Measurements from ENCODE around the gene ELOVL6. TPM values are rescaled to one million over a fixed set of nuclear protein-coding genes. Genes with fewer than 3 reads are reported as not detected.

ELOVL6 gene
- total and polyA plus RNA-seq, 10 of the 15 experiments (the other 5 are each of a cell fraction or from before 2014, with no cell fraction given), result 3.9 to 33.5 (median 8.1) TPM

GRCh38 chr4:110074570-110074969, 123.8 kb downstream of the ELOVL6 start:
- ChIA-PET SMC1A (ENCODE audit: uncharacterized antibody, unreplicated experiment) (no interaction called here), CTCF (no interaction called here), RAD21 (ENCODE audit: unreplicated experiment) (no interaction called here), POLR2A (no interaction called here)
- Histone ChIP-seq H3K4me1 (ENCODE audit: control insufficient read depth, insufficient read depth, low read length) (no peaks in the 10 kb centered on the region), H3K36me3 (ENCODE audit: control insufficient read depth in 2 of 2, insufficient read depth in 2 of 2, low read length in 1 of 2) (no peaks in the 10 kb centered on the region; a peak in 2 of 4 replicates), H3K27me3 (replicated peaks in 1 of 2; ENCODE audit: control insufficient read depth in 2 of 2, insufficient read depth in 2 of 2, low read length in 1 of 2) (no peaks in the 10 kb centered on the region), H3K4me2 (ENCODE audit: control insufficient read depth, insufficient read depth) (no peak overlapping the region), H3K9ac (ENCODE audit: control insufficient read depth, insufficient read depth, low read length) (no peak overlapping the region), H3K27ac (ENCODE audit: control insufficient read depth, insufficient read depth) (no peak overlapping the region), H3K4me3 (no peak overlapping the region), H3K9me3 (replicated peaks; ENCODE audit: control insufficient read depth, insufficient read depth, low read length) (no peaks in the 10 kb centered on the region; the same call in 2 of the 3 replicates), H3K79me2 (ENCODE audit: control insufficient read depth, insufficient read depth, low read length) (no peaks in the 10 kb centered on the region), H4K20me1 (ENCODE audit: control insufficient read depth, insufficient read depth) (no peaks in the 10 kb centered on the region), H2AFZ (ENCODE audit: control insufficient read depth, low read depth, low read length) (no peak overlapping the region)
- TF ChIP-seq BRCA1 (IDR thresholded peaks at IDR 0.05; ENCODE audit: low read depth, low read length), result no peak
- in situ Hi-C loops (cut with MboI) (no loop called here), intact Hi-C loops (cut with micrococcal nuclease; ENCODE audit: unreplicated experiment) (no loop called here)
- FAIRE-seq (no peak), ATAC-seq (no peak), DNase-seq (ENCODE audit: low read depth, low spot score) (no peak)
- 57% methylated on average over 4 of the region's 4 CpGs for WGBS (ENCODE audit: insufficient coverage, insufficient replicate concordance, low lambda C conversion rate, missing lambda C conversion rate)
- no TSS peak for BruUV-seq (replicated peaks)

- no peak overlapping the region for H3K4me2 ChIP-seq (ENCODE audit: control insufficient read depth, insufficient read depth)
- no peak for FAIRE-seq
- ChIA-PET RAD21 (ENCODE audit: unreplicated experiment) (no interaction called here), SMC1A (ENCODE audit: uncharacterized antibody, unreplicated experiment) (interaction anchor here (0.7 to 1.3 kb wide), 3 partner anchors 11 to 81 kb away, joined by 3 to 4 read pairs (median 3); no protein-coding TSS in a partner anchor), CTCF (no interaction called here), POLR2A (no interaction called here)
- no peaks in the 10 kb centered on the region; the same call in 2 of the 3 replicates for H3K9me3 ChIP-seq (replicated peaks; ENCODE audit: control insufficient read depth, insufficient read depth, low read length)
- H4K20me1 ChIP-seq (ENCODE audit: control insufficient read depth, insufficient read depth), result no peaks in the 10 kb centered on the region
- H3K4me3 ChIP-seq, result no peak overlapping the region
- no peaks in the 10 kb centered on the region for H3K27me3 ChIP-seq (replicated peaks in 1 of 2; ENCODE audit: control insufficient read depth in 2 of 2, insufficient read depth in 2 of 2, low read length in 1 of 2)
- intact Hi-C loops (cut with micrococcal nuclease; ENCODE audit: unreplicated experiment) (no loop called here), in situ Hi-C loops (cut with MboI) (no loop called here)
- no peak for DNase-seq (ENCODE audit: low read depth, low spot score)
- no peaks in the 10 kb centered on the region for H3K4me1 ChIP-seq (ENCODE audit: control insufficient read depth, insufficient read depth, low read length)
- H3K9ac ChIP-seq (ENCODE audit: control insufficient read depth, insufficient read depth, low read length), result no peak overlapping the region
- H3K79me2 ChIP-seq (ENCODE audit: control insufficient read depth, insufficient read depth, low read length), result no peaks in the 10 kb centered on the region
- no peak overlapping the region for H3K27ac ChIP-seq (ENCODE audit: control insufficient read depth, insufficient read depth)
- TF ChIP-seq CBX5 (IDR thresholded peaks at IDR 0.05; ENCODE audit: low read depth) (no peak), PAX8 (IDR thresholded peaks at IDR 0.05) (no peak), RCOR1 (conservative IDR thresholded peaks at IDR 0.05; ENCODE audit: low read depth, low read length) (no peak)
- TF ChIP-seq, protein P1, sequence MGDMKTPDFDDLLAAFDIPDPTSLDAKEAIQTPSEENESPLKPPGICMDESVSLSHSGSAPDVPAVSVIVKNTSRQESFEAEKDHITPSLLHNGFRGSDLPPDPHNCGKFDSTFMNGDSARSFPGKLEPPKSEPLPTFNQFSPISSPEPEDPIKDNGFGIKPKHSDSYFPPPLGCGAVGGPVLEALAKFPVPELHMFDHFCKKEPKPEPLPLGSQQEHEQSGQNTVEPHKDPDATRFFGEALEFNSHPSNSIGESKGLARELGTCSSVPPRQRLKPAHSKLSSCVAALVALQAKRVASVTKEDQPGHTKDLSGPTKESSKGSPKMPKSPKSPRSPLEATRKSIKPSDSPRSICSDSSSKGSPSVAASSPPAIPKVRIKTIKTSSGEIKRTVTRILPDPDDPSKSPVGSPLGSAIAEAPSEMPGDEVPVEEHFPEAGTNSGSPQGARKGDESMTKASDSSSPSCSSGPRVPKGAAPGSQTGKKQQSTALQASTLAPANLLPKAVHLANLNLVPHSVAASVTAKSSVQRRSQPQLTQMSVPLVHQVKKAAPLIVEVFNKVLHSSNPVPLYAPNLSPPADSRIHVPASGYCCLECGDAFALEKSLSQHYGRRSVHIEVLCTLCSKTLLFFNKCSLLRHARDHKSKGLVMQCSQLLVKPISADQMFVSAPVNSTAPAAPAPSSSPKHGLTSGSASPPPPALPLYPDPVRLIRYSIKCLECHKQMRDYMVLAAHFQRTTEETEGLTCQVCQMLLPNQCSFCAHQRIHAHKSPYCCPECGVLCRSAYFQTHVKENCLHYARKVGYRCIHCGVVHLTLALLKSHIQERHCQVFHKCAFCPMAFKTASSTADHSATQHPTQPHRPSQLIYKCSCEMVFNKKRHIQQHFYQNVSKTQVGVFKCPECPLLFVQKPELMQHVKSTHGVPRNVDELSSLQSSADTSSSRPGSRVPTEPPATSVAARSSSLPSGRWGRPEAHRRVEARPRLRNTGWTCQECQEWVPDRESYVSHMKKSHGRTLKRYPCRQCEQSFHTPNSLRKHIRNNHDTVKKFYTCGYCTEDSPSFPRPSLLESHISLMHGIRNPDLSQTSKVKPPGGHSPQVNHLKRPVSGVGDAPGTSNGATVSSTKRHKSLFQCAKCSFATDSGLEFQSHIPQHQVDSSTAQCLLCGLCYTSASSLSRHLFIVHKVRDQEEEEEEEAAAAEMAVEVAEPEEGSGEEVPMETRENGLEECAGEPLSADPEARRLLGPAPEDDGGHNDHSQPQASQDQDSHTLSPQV (IDR thresholded peaks at IDR 0.05), result no peak
- no peak overlapping the region for H2AFZ ChIP-seq (ENCODE audit: control insufficient read depth, low read depth, low read length)
- H3K36me3 ChIP-seq (ENCODE audit: control insufficient read depth in 2 of 2, insufficient read depth in 2 of 2, low read length in 1 of 2), result no peaks in the 10 kb centered on the region; a peak in 2 of 4 replicates
- WGBS (ENCODE audit: insufficient coverage, insufficient replicate concordance, low lambda C conversion rate, missing lambda C conversion rate), result 58% methylated on average over 10 of the region's 10 CpGs
- ATAC-seq, result no peak
- no TSS peak for BruUV-seq (replicated peaks)
Observed at GRCh38 chr4:110073053-110073845, 125.2 kb downstream of the ELOVL6 start.
